ENCODE data around the gene SLC25A51. TPM values are rescaled to one million over a fixed set of nuclear protein-coding genes. Genes with fewer than 3 reads are reported as not detected.

Gene SLC25A51
- total and polyA plus RNA-seq, 2 donors (not counting 3 experiments of a cell fraction or from before 2014, with no cell fraction given): 15.4 to 36.2 TPM

- Histone ChIP-seq H3K27ac (ENCODE audit: insufficient read depth, low read depth, low read length) (no peak overlapping the region), H2AFZ (ENCODE audit: low read depth, low read length) (no peak overlapping the region), H3K4me1 (ENCODE audit: control insufficient read depth, extremely low read depth, insufficient read depth, low read length) (peaks cover 15% of the 10 kb centered on the region), H3K9me3 (replicated peaks; ENCODE audit: control insufficient read depth, insufficient read depth, low read length) (no peaks in the 10 kb centered on the region), H3K9me1 (replicated peaks; ENCODE audit: control insufficient read depth, extremely low read depth, insufficient read depth, low read length) (no peaks in the 10 kb centered on the region), H3K4me3 (replicated peaks in 1 of 3; ENCODE audit: insufficient read depth in 1 of 3, low read depth in 1 of 3, low read length in 3 of 3) (no peak overlapping the region), H3K79me2 (ENCODE audit: control insufficient read depth, insufficient read depth, low read length) (peaks cover 32% of the 10 kb centered on the region), H4K20me1 (replicated peaks; ENCODE audit: control insufficient read depth, extremely low read depth, insufficient read depth, low read length) (no peaks in the 10 kb centered on the region), H3K4me2 (ENCODE audit: insufficient read depth, low read length) (no peak overlapping the region), H3K9ac (replicated peaks; ENCODE audit: extremely low read depth, insufficient read depth, low read length) (no peak overlapping the region), H3K27me3 (ENCODE audit: control insufficient read depth in 2 of 2, insufficient read depth in 2 of 2, low read length in 2 of 2) (no peaks in the 10 kb centered on the region), H3K36me3 (ENCODE audit: control insufficient read depth in 2 of 2, extremely low read depth in 1 of 2, insufficient read depth in 2 of 2, low read length in 2 of 2) (peaks cover 6 to 16% of the 10 kb centered on the region in 2 experiments)
- ChIA-PET CTCF (no interaction called here), POLR2A (no interaction called here)
- no peak for TF ChIP-seq MAX (IDR thresholded peaks at IDR 0.05; ENCODE audit: insufficient read depth, insufficient read length)
- FAIRE-seq (no peak), DNase-seq (ENCODE audit: low read depth, low spot score) (no peak)
- BruUV-seq (replicated peaks): no TSS peak
- dilution Hi-C loops (cut with MboI; ENCODE audit: extremely low pct_ligation_motif_present, low sequenced_read_pairs) (no loop called here), intact Hi-C loops (cut with micrococcal nuclease) (no loop called here)
Measured at GRCh38 chr9:37899041-37899440, 4.9 kb downstream of the SLC25A51 start.

GRCh38 chr9:37897665-37898064 is 6.3 kb downstream of the SLC25A51 start:
- Histone ChIP-seq H3K36me3 (ENCODE audit: control insufficient read depth in 2 of 2, extremely low read depth in 1 of 2, insufficient read depth in 2 of 2, low read length in 2 of 2) (peaks cover 6 to 24% of the 10 kb centered on the region in 2 experiments), H3K27ac (ENCODE audit: insufficient read depth, low read depth, low read length) (no peak overlapping the region), H3K79me2 (ENCODE audit: control insufficient read depth, insufficient read depth, low read length) (peaks cover 23% of the 10 kb centered on the region), H3K4me1 (ENCODE audit: control insufficient read depth, extremely low read depth, insufficient read depth, low read length) (peaks cover 9% of the 10 kb centered on the region), H2AFZ (ENCODE audit: low read depth, low read length) (no peak overlapping the region), H4K20me1 (replicated peaks; ENCODE audit: control insufficient read depth, extremely low read depth, insufficient read depth, low read length) (no peaks in the 10 kb centered on the region), H3K4me2 (ENCODE audit: insufficient read depth, low read length) (no peak overlapping the region), H3K9ac (replicated peaks; ENCODE audit: extremely low read depth, insufficient read depth, low read length) (no peak overlapping the region), H3K4me3 (replicated peaks in 1 of 3; ENCODE audit: insufficient read depth in 1 of 3, low read depth in 1 of 3, low read length in 3 of 3) (no peak overlapping the region), H3K27me3 (ENCODE audit: control insufficient read depth in 2 of 2, insufficient read depth in 2 of 2, low read length in 2 of 2) (no peaks in the 10 kb centered on the region), H3K9me1 (replicated peaks; ENCODE audit: control insufficient read depth, extremely low read depth, insufficient read depth, low read length) (no peaks in the 10 kb centered on the region), H3K9me3 (replicated peaks; ENCODE audit: control insufficient read depth, insufficient read depth, low read length) (no peaks in the 10 kb centered on the region)
- POLR2A ChIA-PET: no interaction called here
- BruUV-seq (replicated peaks): no TSS peak
- dilution Hi-C loops (cut with MboI; ENCODE audit: extremely low pct_ligation_motif_present, low sequenced_read_pairs) (no loop called here), intact Hi-C loops (cut with micrococcal nuclease) (no loop called here)
- no peak for TF ChIP-seq POLR2AphosphoS5 (IDR thresholded peaks at IDR 0.05; ENCODE audit: insufficient read depth, low read depth, low read length)
- TF ChIP-seq EZH2 (IDR thresholded peaks at IDR 0.05; ENCODE audit: borderline replicate concordance, low read depth, low read length, severe bottlenecking): no peak
- TF ChIP-seq FOS (IDR thresholded peaks at IDR 0.05; ENCODE audit: borderline replicate concordance, insufficient read depth, low read length): peak; percentile 28
- TF ChIP-seq, protein P1, sequence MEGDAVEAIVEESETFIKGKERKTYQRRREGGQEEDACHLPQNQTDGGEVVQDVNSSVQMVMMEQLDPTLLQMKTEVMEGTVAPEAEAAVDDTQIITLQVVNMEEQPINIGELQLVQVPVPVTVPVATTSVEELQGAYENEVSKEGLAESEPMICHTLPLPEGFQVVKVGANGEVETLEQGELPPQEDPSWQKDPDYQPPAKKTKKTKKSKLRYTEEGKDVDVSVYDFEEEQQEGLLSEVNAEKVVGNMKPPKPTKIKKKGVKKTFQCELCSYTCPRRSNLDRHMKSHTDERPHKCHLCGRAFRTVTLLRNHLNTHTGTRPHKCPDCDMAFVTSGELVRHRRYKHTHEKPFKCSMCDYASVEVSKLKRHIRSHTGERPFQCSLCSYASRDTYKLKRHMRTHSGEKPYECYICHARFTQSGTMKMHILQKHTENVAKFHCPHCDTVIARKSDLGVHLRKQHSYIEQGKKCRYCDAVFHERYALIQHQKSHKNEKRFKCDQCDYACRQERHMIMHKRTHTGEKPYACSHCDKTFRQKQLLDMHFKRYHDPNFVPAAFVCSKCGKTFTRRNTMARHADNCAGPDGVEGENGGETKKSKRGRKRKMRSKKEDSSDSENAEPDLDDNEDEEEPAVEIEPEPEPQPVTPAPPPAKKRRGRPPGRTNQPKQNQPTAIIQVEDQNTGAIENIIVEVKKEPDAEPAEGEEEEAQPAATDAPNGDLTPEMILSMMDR (IDR thresholded peaks at IDR 0.05; ENCODE audit: extremely low read depth in 1 of 2, insufficient read depth in 1 of 2, low read depth in 1 of 2, low read length in 2 of 2): no peak
- no peak for TF ChIP-seq JUN (IDR thresholded peaks at IDR 0.05; ENCODE audit: borderline replicate concordance, insufficient read depth, insufficient read length, low read depth)
- TF ChIP-seq GATA2 (IDR thresholded peaks at IDR 0.05; ENCODE audit: insufficient read depth, insufficient read length, low read depth, low read length): no peak
- no peak for FAIRE-seq
- DNase-seq (ENCODE audit: low read depth, low spot score): no peak
- CTCF ChIA-PET: no interaction called here
